ENCODE measurements around the gene GLT8D1. TPM values are rescaled to one million over a fixed set of nuclear protein-coding genes. Genes with fewer than 3 reads are reported as not detected.
"Not testable (repeated sequence)": the region's sequence is repeated elsewhere in the genome, so short reads cannot be mapped to it uniquely, and the experiment has no call there.

The GLT8D1 gene
- total RNA-seq, 4 donors from 2014 or later, result 27.4 to 41.9 (median 35.9) TPM

- no peak for DNase-seq (ENCODE audit: low spot score in 2 of 2)
- intact Hi-C loops (cut with DNase I; ENCODE audit: low total_unique reads), result no loop called here
- TF ChIP-seq, protein P1, sequence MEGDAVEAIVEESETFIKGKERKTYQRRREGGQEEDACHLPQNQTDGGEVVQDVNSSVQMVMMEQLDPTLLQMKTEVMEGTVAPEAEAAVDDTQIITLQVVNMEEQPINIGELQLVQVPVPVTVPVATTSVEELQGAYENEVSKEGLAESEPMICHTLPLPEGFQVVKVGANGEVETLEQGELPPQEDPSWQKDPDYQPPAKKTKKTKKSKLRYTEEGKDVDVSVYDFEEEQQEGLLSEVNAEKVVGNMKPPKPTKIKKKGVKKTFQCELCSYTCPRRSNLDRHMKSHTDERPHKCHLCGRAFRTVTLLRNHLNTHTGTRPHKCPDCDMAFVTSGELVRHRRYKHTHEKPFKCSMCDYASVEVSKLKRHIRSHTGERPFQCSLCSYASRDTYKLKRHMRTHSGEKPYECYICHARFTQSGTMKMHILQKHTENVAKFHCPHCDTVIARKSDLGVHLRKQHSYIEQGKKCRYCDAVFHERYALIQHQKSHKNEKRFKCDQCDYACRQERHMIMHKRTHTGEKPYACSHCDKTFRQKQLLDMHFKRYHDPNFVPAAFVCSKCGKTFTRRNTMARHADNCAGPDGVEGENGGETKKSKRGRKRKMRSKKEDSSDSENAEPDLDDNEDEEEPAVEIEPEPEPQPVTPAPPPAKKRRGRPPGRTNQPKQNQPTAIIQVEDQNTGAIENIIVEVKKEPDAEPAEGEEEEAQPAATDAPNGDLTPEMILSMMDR (IDR thresholded peaks at IDR 0.05), result no peak
- no peak for TF ChIP-seq POLR2A (IDR thresholded peaks at IDR 0.05)
- no peak overlapping the region for H3K4me3 ChIP-seq (ENCODE audit: low read depth, poor library complexity, severe bottlenecking)
- 72 to 84% methylated on average over 3 of the region's 3 CpGs for WGBS, 2 donors
These were observed 36.9 kb upstream of the GLT8D1 start for GRCh38 chr3:52742418-52743041.

- TF ChIP-seq POLR2A (IDR thresholded peaks at IDR 0.05), result no peak
- TF ChIP-seq, protein P1 (IDR thresholded peaks at IDR 0.05), result no peak
- DNase-seq (ENCODE audit: low spot score in 2 of 2), result no peak
- H3K4me3 ChIP-seq (ENCODE audit: low read depth, poor library complexity, severe bottlenecking), result no peak overlapping the region
- WGBS, 2 donors, result 86 to 93% methylated on average over 1 of the region's 1 CpG
- intact Hi-C loops (cut with DNase I; ENCODE audit: low total_unique reads), result no loop called here
These were observed 34.1 kb upstream of the GLT8D1 start for GRCh38 chr3:52739730-52740129.

- H3K4me3 ChIP-seq (ENCODE audit: low read depth, poor library complexity, severe bottlenecking), result no peak overlapping the region
- TF ChIP-seq, protein P1 (IDR thresholded peaks at IDR 0.05), result no peak
- no peak for TF ChIP-seq POLR2A (IDR thresholded peaks at IDR 0.05)
- no peak for DNase-seq (ENCODE audit: low spot score in 2 of 2)
- WGBS, 2 donors, result 95 to 97% methylated on average over 10 of the region's 10 CpGs
- intact Hi-C loops (cut with DNase I; ENCODE audit: low total_unique reads), result no loop called here
These were observed 27.8 kb upstream of the GLT8D1 start for GRCh38 chr3:52733256-52733891.

- intact Hi-C loops (cut with DNase I; ENCODE audit: low total_unique reads), result no loop called here
- no peak for TF ChIP-seq POLR2A (IDR thresholded peaks at IDR 0.05)
- TF ChIP-seq, protein P1 (IDR thresholded peaks at IDR 0.05), result no peak
- DNase-seq (ENCODE audit: low spot score in 2 of 2), result no peak
- 93 to 97% methylated on average over 14 of the region's 14 CpGs for WGBS, 2 donors
- no peak overlapping the region for H3K4me3 ChIP-seq (ENCODE audit: low read depth, poor library complexity, severe bottlenecking)
These were observed 26.0 kb upstream of the GLT8D1 start for GRCh38 chr3:52731590-52731989.

DNA sequence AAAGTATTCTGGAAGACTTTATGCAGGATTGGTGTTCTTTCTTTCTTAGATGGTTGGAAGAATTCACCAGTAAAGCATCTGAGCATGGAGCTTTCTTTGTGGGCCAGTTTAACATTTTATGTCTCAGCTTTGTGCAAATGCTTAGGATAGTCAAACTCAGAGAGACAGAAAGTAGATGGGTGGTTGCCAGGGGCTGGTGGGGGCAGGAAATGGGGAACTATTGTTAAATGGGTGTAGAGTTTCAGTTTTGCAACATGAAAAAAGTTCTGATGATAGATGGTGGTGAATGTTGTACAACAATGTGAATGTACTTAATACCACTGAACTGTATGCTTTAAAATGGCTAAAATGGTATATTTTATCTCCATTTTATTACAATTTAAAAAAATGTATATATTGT lies 25.1 kb upstream of the GLT8D1 start:
- intact Hi-C loops (cut with DNase I; ENCODE audit: low total_unique reads), result no loop called here

DNA sequence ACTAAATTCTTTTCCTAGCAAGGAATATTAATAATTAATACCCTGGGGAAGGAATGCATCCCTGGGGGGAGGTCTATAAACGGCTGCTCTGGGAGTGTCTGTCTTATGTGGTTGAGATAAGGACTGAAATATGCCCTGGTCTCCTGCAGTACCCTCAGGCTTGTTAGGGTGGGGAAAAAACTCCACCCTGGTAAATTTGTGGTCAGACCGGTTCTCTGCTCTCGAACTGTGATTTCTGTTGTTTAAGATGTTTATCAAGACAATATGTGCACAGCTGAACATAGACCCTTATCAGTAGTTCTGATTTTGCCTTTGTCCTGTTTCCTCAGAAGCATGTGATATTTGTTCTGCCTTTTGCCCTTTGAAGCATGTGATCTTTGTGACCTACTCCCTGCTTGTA lies 23.2 kb upstream of the GLT8D1 start:
- 56 to 58% methylated on average over 3 of the region's 3 CpGs for WGBS, 2 donors
- intact Hi-C loops (cut with DNase I; ENCODE audit: low total_unique reads); H3K4me3 ChIP-seq (ENCODE audit: low read depth, poor library complexity, severe bottlenecking); DNase-seq (ENCODE audit: low spot score in 2 of 2): not testable (repeated sequence)

More for the DNA sequence above, 25.1 kb upstream of the GLT8D1 start:
- TF ChIP-seq, protein P1 (IDR thresholded peaks at IDR 0.05), result no peak
- no peak for TF ChIP-seq POLR2A (IDR thresholded peaks at IDR 0.05)
- DNase-seq (ENCODE audit: low spot score in 2 of 2), result no peak
- no peak overlapping the region for H3K4me3 ChIP-seq (ENCODE audit: low read depth, poor library complexity, severe bottlenecking)
